Ureter (tissue), 1 donor: Measurements from ENCODE around the gene USB1. TPM values are rescaled to one million over a fixed set of nuclear protein-coding genes. Genes with fewer than 3 reads are reported as not detected.
"Not testable (repeated sequence)": the region's sequence is repeated elsewhere in the genome, so short reads cannot be mapped to it uniquely, and the experiment has no call there.

Experiments
- DNase-seq: peaks from one replicate; pipeline ENCODE4 v3.0.0-alpha.2; 2020; ENCODE audit warnings: low spot score
- total RNA-seq: library from RNA; stranded (reverse); gene quantifications from one replicate; pipeline ENCODE4 v1.2.4, GENCODE V29; 2023
- donor health status: DM: yes; HTN: yes; CAD: no.

The USB1 gene
- total RNA-seq, 1 donor from 2014 or later: 50.5 TPM

- no peak for DNase-seq
These were observed 31.6 kb upstream of the USB1 start for GRCh38 chr16:57969451-57970123.

- DNase-seq: no peak
These were observed 30.9 kb upstream of the USB1 start for GRCh38 chr16:57970319-57970718.

GRCh38 chr16:57970970-57971369 is 30.2 kb upstream of the USB1 start, which contains the start of gene CNGB1:
CNGB1 (minus strand) TSS chr16:57971128; CDS start chr16:57967286, 3,842 bp downstream.
- no peak for DNase-seq

- DNase-seq: no peak
These were observed 29.4 kb upstream of the USB1 start for GRCh38 chr16:57971848-57972247.

- no peak for DNase-seq
These were observed 28.9 kb upstream of the USB1 start for GRCh38 chr16:57972306-57972705.

- DNase-seq: no peak
These were observed 24.8 kb upstream of the USB1 start for GRCh38 chr16:57976331-57976796.

- no peak for DNase-seq
These were observed 23.7 kb upstream of the USB1 start for GRCh38 chr16:57977418-57978069.

- DNase-seq: not testable (repeated sequence)
These were observed 23.1 kb upstream of the USB1 start for GRCh38 chr16:57978070-57978465.

GRCh38 chr16:57979006-57979585 is 22.1 kb upstream of the USB1 start:
- no peak for DNase-seq

GRCh38 chr16:57981636-57982035 is 19.6 kb upstream of the USB1 start:
- DNase-seq: no peak

GRCh38 chr16:57982385-57982784 is 18.8 kb upstream of the USB1 start:
- no peak for DNase-seq

- DNase-seq: peak; percentile 93
These were observed 16.6 kb upstream of the USB1 start for GRCh38 chr16:57984443-57985203.

- peak; percentile 46 for DNase-seq
These were observed 15.7 kb upstream of the USB1 start for GRCh38 chr16:57985204-57986181.

- no peak for DNase-seq
These were observed 15.0 kb upstream of the USB1 start for GRCh38 chr16:57986196-57986595.

- no peak for DNase-seq
These were observed 13.6 kb upstream of the USB1 start for GRCh38 chr16:57987441-57988177.

- peak; percentile 88 for DNase-seq
These were observed 12.3 kb upstream of the USB1 start for GRCh38 chr16:57988929-57989328.

GRCh38 chr16:57991551-57992059 is 9.6 kb upstream of the USB1 start:
- no peak for DNase-seq

GRCh38 chr16:57992084-57992483 is 9.1 kb upstream of the USB1 start:
- no peak for DNase-seq

- peak; percentile 84 for DNase-seq
These were observed 7.8 kb upstream of the USB1 start for GRCh38 chr16:57993438-57993837.

GRCh38 chr16:57993897-57994296 is 7.3 kb upstream of the USB1 start:
- DNase-seq: no peak
